ENCODE data around the gene KCNJ8.

KCNJ8 gene

DNA sequence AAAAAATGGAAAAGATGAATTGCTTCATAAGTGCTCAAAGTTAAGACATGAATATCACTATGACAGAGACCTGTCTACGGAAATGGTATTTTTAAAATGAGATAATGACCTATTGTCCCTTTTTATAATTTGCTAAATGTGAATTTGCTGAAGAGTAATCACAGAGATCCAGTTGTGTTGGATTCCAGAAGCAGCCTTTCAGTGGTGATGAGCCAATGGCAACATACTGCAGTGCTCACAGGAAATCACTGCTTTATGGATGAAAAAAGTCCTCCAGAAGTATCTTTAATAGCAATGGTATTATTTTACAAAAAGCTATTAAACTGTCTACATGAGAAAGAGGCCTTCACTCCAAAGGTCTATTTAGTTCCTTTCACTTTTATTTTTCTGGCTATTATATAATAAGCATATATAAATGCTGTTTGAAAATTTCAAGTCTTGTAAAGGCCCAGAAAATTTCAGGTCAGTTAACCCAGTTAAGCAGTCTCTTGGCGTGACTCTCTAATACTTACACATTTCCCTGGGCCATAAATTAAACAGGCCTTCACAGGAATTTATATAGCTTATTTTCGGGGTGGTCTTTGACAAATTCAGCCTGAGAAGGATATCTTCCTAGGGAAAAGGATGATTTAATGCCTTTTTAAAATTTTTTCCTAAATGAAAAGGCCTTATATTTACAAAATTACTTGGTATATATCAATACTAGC is 55.4 kb downstream of the KCNJ8 start:
- TF ChIP-seq, protein P1, sequence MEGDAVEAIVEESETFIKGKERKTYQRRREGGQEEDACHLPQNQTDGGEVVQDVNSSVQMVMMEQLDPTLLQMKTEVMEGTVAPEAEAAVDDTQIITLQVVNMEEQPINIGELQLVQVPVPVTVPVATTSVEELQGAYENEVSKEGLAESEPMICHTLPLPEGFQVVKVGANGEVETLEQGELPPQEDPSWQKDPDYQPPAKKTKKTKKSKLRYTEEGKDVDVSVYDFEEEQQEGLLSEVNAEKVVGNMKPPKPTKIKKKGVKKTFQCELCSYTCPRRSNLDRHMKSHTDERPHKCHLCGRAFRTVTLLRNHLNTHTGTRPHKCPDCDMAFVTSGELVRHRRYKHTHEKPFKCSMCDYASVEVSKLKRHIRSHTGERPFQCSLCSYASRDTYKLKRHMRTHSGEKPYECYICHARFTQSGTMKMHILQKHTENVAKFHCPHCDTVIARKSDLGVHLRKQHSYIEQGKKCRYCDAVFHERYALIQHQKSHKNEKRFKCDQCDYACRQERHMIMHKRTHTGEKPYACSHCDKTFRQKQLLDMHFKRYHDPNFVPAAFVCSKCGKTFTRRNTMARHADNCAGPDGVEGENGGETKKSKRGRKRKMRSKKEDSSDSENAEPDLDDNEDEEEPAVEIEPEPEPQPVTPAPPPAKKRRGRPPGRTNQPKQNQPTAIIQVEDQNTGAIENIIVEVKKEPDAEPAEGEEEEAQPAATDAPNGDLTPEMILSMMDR (IDR thresholded peaks at IDR 0.05; ENCODE audit: control extremely low read depth, extremely low read depth, low read depth, missing control alignments): no peak
- DNase-seq (ENCODE audit: extremely low spot score): no peak
- ChIA-PET CTCF (no interaction called here), POLR2A (no interaction called here)

DNA sequence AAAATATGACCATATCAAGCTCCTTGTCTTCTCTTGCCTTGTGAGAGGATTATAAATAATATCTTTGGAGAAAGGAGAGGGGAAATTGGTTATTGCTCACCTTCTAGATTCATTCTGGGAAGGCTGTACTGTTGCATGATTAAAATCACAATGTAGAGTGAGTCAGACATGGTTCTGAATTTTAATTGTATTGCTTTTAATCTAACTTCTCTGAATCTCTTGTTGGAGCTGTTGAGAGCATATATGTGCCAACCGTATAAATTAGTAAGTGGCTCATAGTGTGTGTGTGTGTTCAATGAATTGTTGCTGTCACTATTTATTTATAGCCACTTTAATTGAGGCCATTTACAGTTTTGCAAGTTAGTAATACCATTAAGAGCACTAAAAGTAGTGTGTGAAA is 56.1 kb downstream of the KCNJ8 start:
- ChIA-PET CTCF (no interaction called here), POLR2A (no interaction called here)
- TF ChIP-seq, protein P1 (IDR thresholded peaks at IDR 0.05; ENCODE audit: control extremely low read depth, extremely low read depth, low read depth, missing control alignments): no peak
- no peak for DNase-seq (ENCODE audit: extremely low spot score)

DNA sequence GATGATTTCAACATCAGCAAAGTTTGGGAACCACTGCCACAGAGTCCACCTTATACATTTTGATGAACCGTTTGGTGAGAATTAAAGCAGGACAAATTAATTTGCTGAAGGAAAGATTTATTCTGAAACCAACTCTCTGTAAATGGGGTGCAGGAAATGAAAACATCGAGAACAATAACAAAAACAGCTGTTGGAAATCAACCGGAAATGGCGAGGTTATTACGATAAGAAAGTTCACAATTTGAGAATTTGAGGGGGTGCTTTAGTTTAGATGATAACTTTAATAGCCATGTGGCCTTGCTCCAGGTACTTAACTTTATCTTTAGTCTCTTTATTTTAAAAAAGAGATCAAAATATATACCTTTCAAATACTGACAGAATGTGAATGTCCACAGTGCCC is 56.7 kb downstream of the KCNJ8 start:
- POLR2A ChIA-PET: no interaction called here
- no peak for DNase-seq (ENCODE audit: extremely low spot score)
- CTCF ChIA-PET: no interaction called here
- TF ChIP-seq, protein P1 (IDR thresholded peaks at IDR 0.05; ENCODE audit: control extremely low read depth, extremely low read depth, low read depth, missing control alignments): no peak

DNA sequence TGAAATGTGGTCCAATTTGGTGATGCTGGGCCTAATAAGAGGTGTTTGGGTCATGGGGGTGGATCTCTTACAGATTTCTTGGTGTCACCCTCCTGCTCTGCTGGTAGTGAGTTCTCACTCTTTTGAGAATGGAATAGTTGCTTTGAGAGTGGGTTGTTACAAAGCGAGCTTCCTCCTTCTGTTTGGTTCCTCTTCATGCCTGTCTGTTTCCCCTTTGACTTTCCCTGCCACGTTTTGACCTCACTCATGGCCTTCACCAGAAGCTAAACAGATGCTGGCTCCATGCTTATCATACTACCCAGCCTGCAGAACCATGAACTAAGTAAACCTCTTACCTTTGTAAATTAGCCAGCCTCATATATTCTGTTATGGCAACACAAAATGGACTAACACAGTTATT is 59.1 kb downstream of the KCNJ8 start:
- TF ChIP-seq, protein P1 (IDR thresholded peaks at IDR 0.05; ENCODE audit: control extremely low read depth, extremely low read depth, low read depth, missing control alignments): no peak
- CTCF ChIA-PET: no interaction called here
- no peak for DNase-seq (ENCODE audit: extremely low spot score)
- POLR2A ChIA-PET: no interaction called here

Measured in GM10248 (cell line).